ENCODE results near the gene METTL23. TPM values are rescaled to one million over a fixed set of nuclear protein-coding genes. Genes with fewer than 3 reads are reported as not detected.
"Not testable (repeated sequence)": the region's sequence is repeated elsewhere in the genome, so short reads cannot be mapped to it uniquely, and the experiment has no call there.

METTL23 gene
- total and polyA plus RNA-seq, 4 donors = 23.1 to 43.1 (median 36.1) TPM

GRCh38 chr17:76696763-76697701, 29.6 kb upstream of the METTL23 start:
- Histone ChIP-seq H3K4me1 (ENCODE audit: control insufficient read depth in 5 of 5, insufficient read depth in 5 of 5, low read length in 5 of 5) (peaks cover 18 to 45% (median 30%) of the 10 kb centered on the region in 5 donors), H3K9me3 (ENCODE audit: control insufficient read depth in 4 of 4, insufficient read depth in 3 of 4, low read length in 3 of 4) (peaks cover 0 to 2% (median 0%) of the 10 kb centered on the region in 4 donors), H3K9ac (ENCODE audit: insufficient read depth in 1 of 2, low read length in 2 of 2) (no peak overlapping the region), H3K27ac (ENCODE audit: low read depth in 1 of 2, low read length in 1 of 2) (peak overlapping the region; percentile 78 to 92), H3K36me3 (ENCODE audit: control insufficient read depth in 4 of 4, insufficient read depth in 4 of 4, low read length in 4 of 4) (peaks cover 0 to 5% (median under 1%) of the 10 kb centered on the region in 4 donors), H3K4me3 (no peak overlapping the region), H3K27me3 (ENCODE audit: control insufficient read depth in 3 of 3, insufficient read depth in 3 of 3, low read length in 2 of 3) (no peaks in the 10 kb centered on the region)
- DNase-seq (peak in 1 of 3 donors; percentile 54), ATAC-seq (ENCODE audit: insufficient read depth, low FRiP score) (no peak)
- no peak for TF ChIP-seq CTCF (IDR thresholded peaks at IDR 0.05; ENCODE audit: control extremely low read depth, extremely low read depth)
- 73 to 77% methylated on average over 25 of the region's 25 CpGs for WGBS, 2 donors

- Histone ChIP-seq H3K36me3 (ENCODE audit: control insufficient read depth in 4 of 4, insufficient read depth in 4 of 4, low read length in 4 of 4) (peaks cover 0 to 5% (median 0%) of the 10 kb centered on the region in 4 donors), H3K27ac (ENCODE audit: low read depth in 1 of 2, low read length in 1 of 2) (peak overlapping the region; percentile 78 to 92), H3K4me3 (no peak overlapping the region), H3K4me1 (ENCODE audit: control insufficient read depth in 5 of 5, insufficient read depth in 5 of 5, low read length in 5 of 5) (peaks cover 18 to 46% (median 31%) of the 10 kb centered on the region in 5 donors), H3K9me3 (ENCODE audit: control insufficient read depth in 4 of 4, insufficient read depth in 3 of 4, low read length in 3 of 4) (peaks cover 0 to 2% (median 0%) of the 10 kb centered on the region in 4 donors), H3K9ac (ENCODE audit: insufficient read depth in 1 of 2, low read length in 2 of 2) (no peak overlapping the region), H3K27me3 (ENCODE audit: control insufficient read depth in 3 of 3, insufficient read depth in 3 of 3, low read length in 2 of 3) (no peaks in the 10 kb centered on the region)
- DNase-seq = peak; percentile 51 to 88 (median 83)
- no peak for TF ChIP-seq CTCF (IDR thresholded peaks at IDR 0.05; ENCODE audit: control extremely low read depth, extremely low read depth)
- no peak for ATAC-seq (ENCODE audit: insufficient read depth, low FRiP score)
- 70 to 80% methylated on average over 17 of the region's 17 CpGs for WGBS, 2 donors
Observed at GRCh38 chr17:76697702-76698465, 28.8 kb upstream of the METTL23 start.

- not testable (repeated sequence) for H3K9ac ChIP-seq (ENCODE audit: insufficient read depth in 1 of 2, low read length in 2 of 2); ATAC-seq (ENCODE audit: insufficient read depth, low FRiP score); H3K4me3 ChIP-seq; H3K27me3 ChIP-seq (ENCODE audit: control insufficient read depth in 3 of 3, insufficient read depth in 3 of 3, low read length in 2 of 3); DNase-seq; H3K9me3 ChIP-seq (ENCODE audit: control insufficient read depth in 4 of 4, insufficient read depth in 3 of 4, low read length in 3 of 4); H3K36me3 ChIP-seq (ENCODE audit: control insufficient read depth in 4 of 4, insufficient read depth in 4 of 4, low read length in 4 of 4)
- WGBS, 2 donors = 84 to 91% methylated on average over 7 of the region's 7 CpGs
- peaks cover 18 to 46% (median 31%) of the 10 kb centered on the region in 5 donors for H3K4me1 ChIP-seq (ENCODE audit: control insufficient read depth in 5 of 5, insufficient read depth in 5 of 5, low read length in 5 of 5)
- H3K27ac ChIP-seq (ENCODE audit: low read depth in 1 of 2, low read length in 1 of 2) = peak overlapping the region; percentile 0 to 92
Observed at GRCh38 chr17:76698466-76698977, 28.1 kb upstream of the METTL23 start.
